HG02981 (cell line): ENCODE measurements around the gene TTC36.
A peak's percentile ranks its signal among the peaks of the same experiment; 100 is the strongest.
"Not testable (repeated sequence)": the region's sequence is repeated elsewhere in the genome, so short reads cannot be mapped to it uniquely, and the experiment has no call there.

Experiments
- ATAC-seq: cut with Tn5 transposase; IDR thresholded peaks from one replicate; pipeline ENCODE4 v1.9.1; 2021; ENCODE audit warnings: mild to moderate bottlenecking, moderate library complexity; ENCODE audit not compliant: unreplicated experiment

TTC36 gene

GRCh38 chr11:118531597-118532084 lies 4.4 kb downstream of the TTC36 start:
- ATAC-seq: no peak

- ATAC-seq: no peak
These were observed 4.8 kb downstream of the TTC36 start for GRCh38 chr11:118532091-118532490.

DNA sequence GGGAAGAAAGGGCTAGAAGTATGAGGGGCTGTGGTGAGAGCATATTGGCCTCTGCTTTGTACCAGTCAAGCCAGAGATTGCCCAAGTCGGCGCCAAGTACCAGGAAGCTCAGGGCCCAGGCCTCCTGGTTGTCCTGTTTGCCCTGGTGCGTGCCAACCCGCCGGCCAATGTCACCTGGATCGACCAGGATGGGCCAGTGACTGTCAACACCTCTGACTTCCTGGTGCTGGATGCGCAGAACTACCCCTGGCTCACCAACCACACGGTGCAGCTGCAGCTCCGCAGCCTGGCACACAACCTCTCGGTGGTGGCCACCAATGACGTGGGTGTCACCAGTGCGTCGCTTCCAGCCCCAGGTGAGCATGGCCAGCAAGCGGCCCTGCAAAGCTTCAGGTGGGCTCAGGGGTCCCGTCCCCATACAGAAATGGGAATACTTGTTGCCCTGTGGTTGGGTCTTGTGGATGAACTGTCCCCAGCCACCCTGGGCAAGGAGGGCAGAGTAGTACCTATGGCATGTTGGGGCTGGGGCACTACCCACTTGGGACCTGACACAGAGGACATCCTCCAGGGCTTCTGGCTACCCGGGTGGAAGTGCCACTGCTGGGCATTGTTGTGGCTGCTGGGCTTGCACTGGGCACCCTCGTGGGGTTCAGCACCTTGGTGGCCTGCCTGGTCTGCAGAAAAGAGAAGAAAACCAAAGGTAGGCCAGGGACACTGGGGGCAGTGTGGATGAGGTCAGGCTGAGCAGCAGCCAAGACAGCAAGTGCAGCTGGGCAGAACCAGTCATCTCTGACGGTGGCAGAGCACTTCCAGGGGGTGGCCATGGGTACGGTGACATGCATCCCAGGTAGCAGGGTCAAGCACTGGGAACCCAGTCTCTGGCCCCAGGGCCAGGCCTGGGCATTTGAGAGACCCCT lies 5.8 kb downstream of the TTC36 start:
- ATAC-seq: no peak

DNA sequence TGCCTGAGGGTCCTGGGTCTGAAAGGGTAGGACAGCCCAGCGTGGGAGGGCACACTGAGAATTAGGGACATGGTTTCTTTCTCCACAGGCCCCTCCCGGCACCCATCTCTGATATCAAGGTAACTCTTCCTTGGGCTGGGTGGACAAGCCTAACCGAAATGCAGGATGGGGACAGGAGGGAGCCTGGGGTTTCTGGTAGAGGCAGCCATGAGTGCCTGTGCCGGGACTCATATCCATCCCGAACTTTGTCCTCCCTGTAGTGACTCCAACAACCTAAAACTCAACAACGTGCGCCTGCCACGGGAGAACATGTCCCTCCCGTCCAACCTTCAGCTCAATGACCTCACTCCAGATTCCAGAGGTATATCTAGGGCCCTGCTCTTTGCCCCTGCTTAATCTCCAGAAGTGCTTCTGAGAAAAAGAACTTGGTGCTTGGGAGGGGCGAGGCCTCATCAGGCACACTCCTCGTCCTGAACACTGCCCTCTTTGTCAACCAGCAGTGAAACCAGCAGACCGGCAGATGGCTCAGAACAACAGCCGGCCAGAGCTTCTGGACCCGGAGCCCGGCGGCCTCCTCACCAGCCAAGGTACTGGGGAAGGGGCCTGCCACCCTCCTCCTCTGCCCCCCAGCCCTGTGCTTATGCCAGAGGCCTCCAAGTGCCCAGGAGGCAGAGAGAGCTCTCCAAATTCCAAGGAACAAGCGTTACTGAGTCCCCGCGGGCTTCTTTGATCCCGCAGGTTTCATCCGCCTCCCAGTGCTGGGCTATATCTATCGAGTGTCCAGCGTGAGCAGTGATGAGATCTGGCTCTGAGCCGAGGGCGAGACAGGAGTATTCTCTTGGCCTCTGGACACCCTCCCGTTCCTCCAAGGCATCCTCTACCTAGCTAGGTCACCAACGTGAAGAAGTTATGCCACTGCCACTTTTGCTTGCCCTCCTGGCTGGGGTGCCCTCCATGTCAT lies 6.8 kb downstream of the TTC36 start:
- ATAC-seq: no peak

DNA sequence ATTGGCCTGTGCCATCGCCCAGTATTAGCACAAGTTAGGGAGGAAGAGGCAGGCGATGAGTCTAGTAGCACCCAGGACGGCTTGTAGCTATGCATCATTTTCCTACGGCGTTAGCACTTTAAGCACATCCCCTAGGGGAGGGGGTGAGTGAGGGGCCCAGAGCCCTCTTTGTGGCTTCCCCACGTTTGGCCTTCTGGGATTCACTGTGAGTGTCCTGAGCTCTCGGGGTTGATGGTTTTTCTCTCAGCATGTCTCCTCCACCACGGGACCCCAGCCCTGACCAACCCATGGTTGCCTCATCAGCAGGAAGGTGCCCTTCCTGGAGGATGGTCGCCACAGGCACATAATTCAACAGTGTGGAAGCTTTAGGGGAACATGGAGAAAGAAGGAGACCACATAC lies 8.0 kb downstream of the TTC36 start:
- ATAC-seq: no peak

DNA sequence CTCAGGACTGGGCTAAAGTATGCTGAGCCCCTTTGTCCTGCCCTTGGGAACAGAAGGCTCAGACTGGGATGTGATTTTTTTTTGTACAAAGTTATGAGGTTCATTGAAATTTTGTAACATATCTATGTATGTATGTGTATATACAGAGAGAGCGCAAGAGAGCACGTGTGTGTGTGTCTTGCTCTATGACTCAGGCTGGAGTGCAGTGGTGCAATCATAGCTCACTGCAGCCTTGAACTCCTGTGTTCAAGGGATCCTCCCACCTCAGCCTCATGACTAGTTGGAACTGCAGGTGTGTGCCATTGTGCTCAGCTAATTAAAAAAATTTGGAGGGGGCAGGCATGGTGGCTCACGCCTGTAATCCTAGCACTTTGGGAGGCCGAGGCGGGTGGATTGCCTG lies 9.5 kb downstream of the TTC36 start:
- no peak for ATAC-seq

- no peak for ATAC-seq
These were observed 10.2 kb downstream of the TTC36 start for GRCh38 chr11:118537409-118537980.

GRCh38 chr11:118544010-118544646 lies 16.9 kb downstream of the TTC36 start:
- no peak for ATAC-seq

DNA sequence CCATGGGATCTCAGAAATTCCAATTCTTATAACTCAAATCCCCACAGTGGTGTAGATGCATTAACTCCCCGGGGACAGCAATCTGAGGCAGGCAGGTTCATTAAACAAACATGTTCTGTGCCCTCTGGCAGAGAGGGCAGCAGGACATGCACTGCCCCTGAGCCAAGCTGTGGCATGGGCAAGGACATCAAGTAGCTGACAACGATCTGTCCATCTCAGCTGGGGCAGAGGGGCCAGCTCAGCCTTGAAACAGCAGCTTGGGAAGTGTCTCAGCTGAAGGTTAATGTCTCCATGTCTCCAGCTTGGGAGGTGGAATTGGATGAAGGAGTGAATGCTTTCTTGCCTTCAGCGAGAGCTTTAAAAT lies 17.4 kb downstream of the TTC36 start:
- no peak for ATAC-seq

- ATAC-seq: no peak
These were observed 18.3 kb downstream of the TTC36 start for GRCh38 chr11:118545533-118545932.

GRCh38 chr11:118547132-118547531 lies 19.9 kb downstream of the TTC36 start:
- no peak for ATAC-seq

DNA sequence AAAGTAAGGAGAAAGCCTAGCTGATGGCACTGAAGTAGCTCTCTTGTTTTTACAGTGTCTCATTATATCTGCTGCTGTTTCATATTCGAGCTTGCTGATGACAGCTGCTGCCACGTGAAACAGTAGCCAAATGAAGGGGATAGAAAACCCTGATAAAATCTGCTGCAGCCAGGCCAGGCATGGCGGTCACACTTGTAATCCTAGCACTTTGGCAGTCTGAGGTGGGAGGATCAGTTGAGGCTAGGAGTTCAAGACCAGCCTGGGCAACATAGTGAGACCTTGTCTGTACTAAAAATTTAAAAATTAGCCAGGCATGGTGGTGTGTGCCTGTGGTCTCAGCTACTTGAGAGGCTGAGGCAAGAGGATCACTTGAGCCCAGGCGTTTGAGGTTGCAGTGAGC lies 25.1 kb downstream of the TTC36 start:
- no peak for ATAC-seq

GRCh38 chr11:118560806-118561205 lies 33.5 kb downstream of the TTC36 start:
- ATAC-seq: no peak

DNA sequence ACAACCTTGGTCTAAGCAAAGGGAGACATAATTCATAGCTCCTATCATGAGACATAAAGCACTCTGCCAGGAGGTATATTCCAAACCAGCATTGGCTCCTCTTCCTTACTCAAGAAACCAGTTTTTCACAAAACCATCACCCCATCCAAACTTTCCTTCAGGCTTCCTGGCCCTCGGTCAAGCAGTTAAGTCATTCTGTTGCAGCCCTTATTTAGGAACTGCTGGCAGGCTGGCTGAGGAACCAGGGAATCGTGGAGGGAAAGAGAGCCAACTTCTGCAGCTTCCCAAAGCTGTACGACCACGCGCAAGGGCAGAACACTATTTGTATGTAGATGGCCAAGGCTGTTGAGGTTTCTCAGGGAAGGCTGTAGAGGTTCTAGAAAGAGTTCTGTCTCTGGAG lies 37.8 kb downstream of the TTC36 start:
- no peak for ATAC-seq

DNA sequence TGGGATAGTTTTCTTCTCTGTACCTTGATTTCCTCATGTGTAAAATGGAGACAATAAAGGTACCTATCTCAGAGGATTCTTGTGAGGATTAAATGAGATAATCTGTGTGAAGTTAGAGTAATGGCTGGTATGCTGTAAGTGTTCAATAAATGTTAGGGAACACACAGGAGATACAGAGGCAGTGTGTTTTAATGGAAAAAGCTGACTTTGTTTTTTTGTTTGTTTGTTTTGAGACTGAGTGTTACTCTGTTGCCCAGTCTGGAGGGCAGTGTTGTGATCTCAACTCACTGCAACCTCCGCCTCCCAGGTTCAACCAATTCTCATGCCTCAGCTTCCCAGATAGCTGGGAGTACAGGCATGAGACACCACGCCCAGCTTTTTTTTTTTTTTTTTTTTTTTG lies 42.4 kb downstream of the TTC36 start:
- no peak for ATAC-seq

DNA sequence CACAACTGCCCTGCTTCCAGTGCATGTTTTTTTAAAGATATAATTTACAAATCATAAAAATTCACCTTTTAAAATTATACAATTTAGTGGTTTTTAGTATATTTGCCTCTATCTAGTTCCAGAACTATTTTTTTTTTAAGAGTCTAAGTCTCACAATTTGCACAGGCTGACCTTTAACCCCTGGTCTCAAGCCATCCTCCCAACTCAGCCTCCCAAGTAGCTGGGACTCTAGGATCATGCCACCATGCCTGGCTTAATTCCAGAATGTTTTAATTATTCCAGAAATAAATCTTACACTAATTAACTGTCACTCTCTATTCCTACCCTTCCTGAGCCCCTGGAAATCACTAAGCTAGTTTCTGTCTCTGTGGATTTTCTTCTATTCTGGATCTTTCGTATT lies 43.5 kb downstream of the TTC36 start:
- no peak for ATAC-seq

DNA sequence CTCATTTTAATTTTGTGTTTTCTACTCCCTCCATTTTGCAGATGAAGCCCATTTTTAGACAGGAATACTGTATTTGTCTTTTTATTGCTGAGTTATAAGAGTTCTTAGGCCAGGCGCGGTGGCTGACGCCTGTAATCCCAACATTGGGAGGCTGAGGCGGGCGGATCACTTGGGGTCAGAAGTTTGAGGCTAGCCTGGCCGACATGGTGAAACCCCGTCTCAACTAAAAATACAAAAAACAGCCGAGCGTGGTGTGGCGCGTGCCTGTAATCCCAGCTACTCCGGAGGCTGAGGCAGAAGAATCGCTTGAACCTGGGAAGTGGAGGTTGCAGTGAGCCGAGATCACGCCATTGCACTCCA lies 44.4 kb downstream of the TTC36 start:
- not testable (repeated sequence) for ATAC-seq

- ATAC-seq: peak; percentile 70
These were observed 45.0 kb downstream of the TTC36 start, which contains the start of gene ARCN1 for GRCh38 chr11:118572061-118572980. ARCN1 (plus strand) TSS chr11:118572409; CDS start chr11:118572548, 139 bp downstream.

DNA sequence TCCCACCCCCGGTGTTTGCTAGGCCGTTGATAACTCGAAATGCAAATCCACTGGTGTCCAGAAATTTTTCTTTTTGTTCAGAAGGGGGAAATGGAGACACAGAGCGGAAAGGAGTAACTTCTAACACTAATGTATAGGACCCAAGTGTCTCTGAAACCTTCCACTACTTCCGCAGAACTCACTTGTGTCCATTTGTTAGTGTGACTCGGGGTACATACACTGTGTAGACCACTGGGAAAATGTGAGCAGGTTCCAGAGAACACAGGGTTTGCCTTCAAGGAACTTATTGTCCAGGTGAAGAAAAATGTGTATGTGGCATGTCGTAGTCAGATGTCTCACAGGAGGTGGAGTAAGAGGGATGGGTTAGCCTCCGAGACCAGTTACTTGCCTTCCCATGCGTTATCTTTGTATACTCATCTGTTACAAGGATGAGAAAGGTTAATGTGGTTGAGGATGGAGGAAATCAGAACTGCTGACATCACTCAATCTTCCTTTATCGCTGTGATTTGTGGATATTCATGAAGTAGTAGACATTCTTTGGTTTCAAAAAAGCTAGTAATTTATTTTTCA lies 45.8 kb downstream of the TTC36 start:
- ATAC-seq: no peak
